LHCN-M2 (cell line): ENCODE measurements around the gene HIPK2. TPM values are rescaled to one million over a fixed set of nuclear protein-coding genes. Genes with fewer than 3 reads are reported as not detected.

Experiments used
- DNase-seq: peaks from one replicate; pipeline ENCODE4 v3.0.0-alpha.2; 2012; ENCODE audit warnings: low read depth
- total RNA-seq: library from RNA; depleted of rRNA; stranded (reverse); fragments of >200 nt; gene quantifications from 2 replicates; pipeline ENCODE4 v1.2.3, GENCODE V29; 2014

The HIPK2 gene
- total RNA-seq, 1 experiment from 2014 or later = 61.3 TPM

GRCh38 chr7:139655305-139655704 is 122.5 kb downstream of the HIPK2 start:
- no peak for DNase-seq

GRCh38 chr7:139654276-139655181 is 123.3 kb downstream of the HIPK2 start:
- DNase-seq = no peak

GRCh38 chr7:139651914-139652313 is 125.9 kb downstream of the HIPK2 start:
- DNase-seq = no peak

GRCh38 chr7:139651308-139651707 is 126.5 kb downstream of the HIPK2 start:
- no peak for DNase-seq

GRCh38 chr7:139650429-139651100 is 127.2 kb downstream of the HIPK2 start:
- DNase-seq = no peak

- no peak for DNase-seq
Observed at GRCh38 chr7:139648941-139649425, 128.8 kb downstream of the HIPK2 start.

- DNase-seq = no peak
Observed at GRCh38 chr7:139648391-139648861, 129.4 kb downstream of the HIPK2 start.

- peak; percentile 56 for DNase-seq
Observed at GRCh38 chr7:139647814-139648390, 129.9 kb downstream of the HIPK2 start.

- no peak for DNase-seq
Observed at GRCh38 chr7:139647085-139647484, 130.7 kb downstream of the HIPK2 start.

GRCh38 chr7:139646566-139646965 is 131.2 kb downstream of the HIPK2 start:
- DNase-seq = no peak

- DNase-seq = peak; percentile 87
Observed at GRCh38 chr7:139645572-139646523, 131.9 kb downstream of the HIPK2 start.

GRCh38 chr7:139643951-139644585 is 133.7 kb downstream of the HIPK2 start:
- no peak for DNase-seq

GRCh38 chr7:139642283-139642682 is 135.5 kb downstream of the HIPK2 start:
- DNase-seq = no peak

- DNase-seq = no peak
Observed at GRCh38 chr7:139641337-139641992, 136.3 kb downstream of the HIPK2 start.

- DNase-seq = no peak
Observed at GRCh38 chr7:139640681-139641080, 137.1 kb downstream of the HIPK2 start.

- no peak for DNase-seq
Observed at GRCh38 chr7:139639563-139639962, 138.2 kb downstream of the HIPK2 start.

GRCh38 chr7:139635526-139636302 is 142.1 kb downstream of the HIPK2 start:
- DNase-seq = no peak

GRCh38 chr7:139634087-139634486 is 143.7 kb downstream of the HIPK2 start:
- DNase-seq = no peak

- DNase-seq = no peak
Observed at GRCh38 chr7:139631520-139632031, 146.2 kb downstream of the HIPK2 start.
